Measurements from ENCODE around the gene MYDGF. TPM values are rescaled to one million over a fixed set of nuclear protein-coding genes. Genes with fewer than 3 reads are reported as not detected.

Gene MYDGF
- total and polyA plus RNA-seq, 2 of the 13 experiments (the other 11 are each of a cell fraction or from before 2014, with no cell fraction given): 116 to 198 TPM

DNA sequence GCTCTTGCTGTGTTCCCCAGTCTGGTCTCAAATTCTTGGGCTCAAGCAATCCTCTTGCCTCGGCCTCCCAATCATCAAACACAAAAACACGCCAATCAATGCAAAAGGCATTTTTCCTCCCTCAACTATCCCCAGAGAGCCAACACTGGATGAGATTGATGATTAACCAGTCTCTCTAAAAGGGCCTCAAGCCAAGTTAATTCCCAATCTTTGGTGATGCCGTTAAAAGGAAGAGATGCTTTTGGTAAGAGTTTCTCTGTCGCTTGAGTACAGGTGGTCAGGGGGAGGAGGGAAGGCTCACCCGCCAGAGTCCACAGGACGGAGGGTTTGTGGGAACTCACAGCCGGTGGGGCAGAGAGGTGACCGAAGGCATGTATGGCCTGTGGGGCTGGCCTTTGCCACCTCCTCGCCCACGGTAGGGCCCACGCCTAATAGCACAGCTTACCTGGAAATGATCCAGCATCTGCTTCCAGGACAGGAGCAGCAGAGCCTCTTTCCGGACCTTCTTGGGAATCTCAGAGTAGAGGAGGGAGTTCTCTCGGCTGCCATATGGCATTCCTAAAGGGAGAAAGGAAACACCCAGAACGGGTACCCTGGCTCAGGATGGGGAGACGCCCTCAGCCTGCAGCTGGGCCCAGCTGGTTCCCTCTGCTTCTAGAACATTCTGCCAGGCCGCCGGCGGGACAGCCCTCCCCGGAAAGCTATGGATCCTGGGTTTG, 35.4 kb upstream of the MYDGF start (continued):
- TF ChIP-seq, protein P1, sequence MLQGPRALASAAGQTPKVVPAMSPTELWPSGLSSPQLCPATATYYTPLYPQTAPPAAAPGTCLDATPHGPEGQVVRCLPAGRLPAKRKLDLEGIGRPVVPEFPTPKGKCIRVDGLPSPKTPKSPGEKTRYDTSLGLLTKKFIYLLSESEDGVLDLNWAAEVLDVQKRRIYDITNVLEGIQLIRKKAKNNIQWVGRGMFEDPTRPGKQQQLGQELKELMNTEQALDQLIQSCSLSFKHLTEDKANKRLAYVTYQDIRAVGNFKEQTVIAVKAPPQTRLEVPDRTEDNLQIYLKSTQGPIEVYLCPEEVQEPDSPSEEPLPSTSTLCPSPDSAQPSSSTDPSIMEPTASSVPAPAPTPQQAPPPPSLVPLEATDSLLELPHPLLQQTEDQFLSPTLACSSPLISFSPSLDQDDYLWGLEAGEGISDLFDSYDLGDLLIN (CRISPR knock-in tag; IDR thresholded peaks at IDR 0.05; ENCODE audit: borderline replicate concordance): no peak
- TF ChIP-seq ZNF574 (CRISPR knock-in tag; IDR thresholded peaks at IDR 0.05) (peak; percentile 64; the same call in 1 of the 2 replicates), YEATS2 (CRISPR knock-in tag; IDR thresholded peaks at IDR 0.05; ENCODE audit: borderline replicate concordance) (0 out of 2 replicates have a peak, but pooled peaks have one; percentile 11), REL (CRISPR knock-in tag; conservative IDR thresholded peaks at IDR 0.05) (no peak), ZNF660 (CRISPR knock-in tag; IDR thresholded peaks at IDR 0.05; ENCODE audit: borderline replicate concordance, low read depth) (no peak), GZF1 (CRISPR knock-in tag; IDR thresholded peaks at IDR 0.05) (peak; percentile 62; the same call in 1 of the 2 replicates), PCBP2 (optimal IDR thresholded peaks at IDR 0.05; ENCODE audit: low read depth, low read length, poor library complexity, severe bottlenecking) (no peak), HINFP (CRISPR knock-in tag; IDR thresholded peaks at IDR 0.05; ENCODE audit: low read depth) (no peak), ZNF841 (CRISPR knock-in tag; IDR thresholded peaks at IDR 0.05; ENCODE audit: borderline replicate concordance) (no peak), BCL6 (CRISPR knock-in tag; IDR thresholded peaks at IDR 0.05) (peak; percentile 47; the same call in 1 of the 2 replicates), KMT2A (CRISPR knock-in tag; IDR thresholded peaks at IDR 0.05) (no peak), PRDM4 (CRISPR knock-in tag; IDR thresholded peaks at IDR 0.05; ENCODE audit: borderline replicate concordance) (no peak), ZNF124 (CRISPR knock-in tag; IDR thresholded peaks at IDR 0.05) (no peak), GABPB1 (CRISPR knock-in tag; IDR thresholded peaks at IDR 0.05) (peak; percentile 41; the same call in 1 of the 2 replicates)
- TF ChIP-seq, protein P2, sequence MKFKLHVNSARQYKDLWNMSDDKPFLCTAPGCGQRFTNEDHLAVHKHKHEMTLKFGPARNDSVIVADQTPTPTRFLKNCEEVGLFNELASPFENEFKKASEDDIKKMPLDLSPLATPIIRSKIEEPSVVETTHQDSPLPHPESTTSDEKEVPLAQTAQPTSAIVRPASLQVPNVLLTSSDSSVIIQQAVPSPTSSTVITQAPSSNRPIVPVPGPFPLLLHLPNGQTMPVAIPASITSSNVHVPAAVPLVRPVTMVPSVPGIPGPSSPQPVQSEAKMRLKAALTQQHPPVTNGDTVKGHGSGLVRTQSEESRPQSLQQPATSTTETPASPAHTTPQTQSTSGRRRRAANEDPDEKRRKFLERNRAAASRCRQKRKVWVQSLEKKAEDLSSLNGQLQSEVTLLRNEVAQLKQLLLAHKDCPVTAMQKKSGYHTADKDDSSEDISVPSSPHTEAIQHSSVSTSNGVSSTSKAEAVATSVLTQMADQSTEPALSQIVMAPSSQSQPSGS (CRISPR knock-in tag; IDR thresholded peaks at IDR 0.05): 0 out of 2 replicates have a peak, but pooled peaks have one; percentile 16
- TF ChIP-seq, protein P3, sequence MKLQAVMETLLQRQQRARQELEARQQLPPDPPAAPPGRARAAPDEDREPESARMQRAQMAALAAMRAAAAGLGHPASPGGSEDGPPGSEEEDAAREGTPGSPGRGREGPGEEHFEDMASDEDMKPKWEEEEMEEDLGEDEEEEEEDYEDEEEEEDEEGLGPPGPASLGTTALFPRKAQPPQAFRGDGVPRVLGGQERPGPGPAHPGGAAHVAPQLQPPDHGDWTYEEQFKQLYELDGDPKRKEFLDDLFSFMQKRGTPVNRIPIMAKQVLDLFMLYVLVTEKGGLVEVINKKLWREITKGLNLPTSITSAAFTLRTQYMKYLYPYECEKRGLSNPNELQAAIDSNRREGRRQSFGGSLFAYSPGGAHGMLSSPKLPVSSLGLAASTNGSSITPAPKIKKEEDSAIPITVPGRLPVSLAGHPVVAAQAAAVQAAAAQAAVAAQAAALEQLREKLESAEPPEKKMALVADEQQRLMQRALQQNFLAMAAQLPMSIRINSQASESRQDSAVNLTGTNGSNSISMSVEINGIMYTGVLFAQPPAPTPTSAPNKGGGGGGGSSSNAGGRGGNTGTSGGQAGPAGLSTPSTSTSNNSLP (IDR thresholded peaks at IDR 0.05; ENCODE audit: low read depth, low read length): peak; percentile 57; the same call in 1 of the 2 replicates

All from HepG2 (cell line).